Activated B cell treated with CpG ODN at 0.5 μM for 24 hours (primary cell): ENCODE measurements around the gene SUPT20HL1. TPM values are rescaled to one million over a fixed set of nuclear protein-coding genes. Genes with fewer than 3 reads are reported as not detected.

Experiments
- ATAC-seq: fragments of 200-7000 bp; cut with Tn5 transposase; one replicate; pipeline ENCODE4 v1.10.0; 2021; ENCODE audit warnings: low read depth, mild to moderate bottlenecking, moderate library complexity
- CTCF ChIA-PET: fragments of 350-600 bp; sonication (Branson Sonifier 250); formaldehyde crosslinking; loops from one replicate; lab custom pipeline; 2021; ENCODE audit warnings: antibody characterized with exemption; lab: Charles Lee
- POLR2A ChIA-PET: fragments of 350-600 bp; sonication (Branson Sonifier 250); formaldehyde crosslinking; loops from one replicate; lab custom pipeline; 2021; ENCODE audit warnings: antibody characterized with exemption; lab: Charles Lee
- DNase-seq: peaks from one replicate; pipeline ENCODE4 v3.0.0; 2022
- H3K27ac Mint-ChIP-seq: one replicate; pipeline ENCODE4 v1.8.0; 2020; ENCODE audit warnings: mixed read lengths
- H3K27me3 Mint-ChIP-seq: one replicate; pipeline ENCODE4 v1.8.0; 2021; ENCODE audit warnings: mixed read lengths
- H3K36me3 Mint-ChIP-seq: one replicate; pipeline ENCODE4 v1.8.0; 2021; ENCODE audit warnings: low read depth, mixed read lengths
- H3K4me1 Mint-ChIP-seq: one replicate; pipeline ENCODE4 v1.8.0; 2021; ENCODE audit warnings: mixed read lengths
- H3K4me3 Mint-ChIP-seq: one replicate; pipeline ENCODE4 v1.8.0; 2020; ENCODE audit warnings: mild to moderate bottlenecking, mixed read lengths
- H3K9me3 Mint-ChIP-seq: one replicate; pipeline ENCODE4 v1.8.0; 2020; ENCODE audit warnings: mixed read lengths
- intact Hi-C: fragments of 100-400 bp; cut with micrococcal nuclease; formaldehyde crosslinking; loops from one replicate; pipeline ENCODE4 v1.15.1; 2024
- total RNA-seq: library from RNA; stranded (reverse); gene quantifications from 2 replicates; pipeline ENCODE4 v1.2.3, GENCODE V29; 2022
- TF ChIP-seq, protein P1 (sequence below): fragments of 200-600 bp; IDR thresholded peaks from one replicate; pipeline ENCODE4 v1.8.0; 2022; ENCODE audit warnings: antibody characterized with exemption, mild to moderate bottlenecking

Gene SUPT20HL1
- total RNA-seq, 1 donor from 2014 or later, result not detected

DNA sequence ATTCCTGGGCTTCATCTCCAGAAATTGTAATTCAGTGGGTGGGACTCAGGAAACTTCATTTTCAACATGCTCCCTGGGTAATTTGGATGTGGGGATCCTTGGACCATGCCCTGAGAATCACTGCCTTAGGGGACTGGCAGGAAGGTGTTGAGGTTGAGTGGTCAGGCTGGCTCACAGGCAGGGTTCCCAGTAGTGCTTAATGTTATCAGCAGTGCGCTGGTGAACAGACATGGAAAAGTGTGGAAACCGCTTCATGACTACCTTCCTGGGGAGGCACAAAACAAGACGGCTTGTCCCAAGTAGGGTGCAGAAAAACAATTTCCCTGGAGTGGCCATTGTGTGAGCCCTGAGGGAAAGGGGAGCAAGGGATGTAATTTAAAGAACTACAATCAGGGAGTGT lies 31.4 kb downstream of the SUPT20HL1 start:
- TF ChIP-seq, protein P1, sequence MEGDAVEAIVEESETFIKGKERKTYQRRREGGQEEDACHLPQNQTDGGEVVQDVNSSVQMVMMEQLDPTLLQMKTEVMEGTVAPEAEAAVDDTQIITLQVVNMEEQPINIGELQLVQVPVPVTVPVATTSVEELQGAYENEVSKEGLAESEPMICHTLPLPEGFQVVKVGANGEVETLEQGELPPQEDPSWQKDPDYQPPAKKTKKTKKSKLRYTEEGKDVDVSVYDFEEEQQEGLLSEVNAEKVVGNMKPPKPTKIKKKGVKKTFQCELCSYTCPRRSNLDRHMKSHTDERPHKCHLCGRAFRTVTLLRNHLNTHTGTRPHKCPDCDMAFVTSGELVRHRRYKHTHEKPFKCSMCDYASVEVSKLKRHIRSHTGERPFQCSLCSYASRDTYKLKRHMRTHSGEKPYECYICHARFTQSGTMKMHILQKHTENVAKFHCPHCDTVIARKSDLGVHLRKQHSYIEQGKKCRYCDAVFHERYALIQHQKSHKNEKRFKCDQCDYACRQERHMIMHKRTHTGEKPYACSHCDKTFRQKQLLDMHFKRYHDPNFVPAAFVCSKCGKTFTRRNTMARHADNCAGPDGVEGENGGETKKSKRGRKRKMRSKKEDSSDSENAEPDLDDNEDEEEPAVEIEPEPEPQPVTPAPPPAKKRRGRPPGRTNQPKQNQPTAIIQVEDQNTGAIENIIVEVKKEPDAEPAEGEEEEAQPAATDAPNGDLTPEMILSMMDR, result no peak
- CTCF ChIA-PET, result no interaction called here
- H3K4me3 Mint-ChIP-seq, result no peak overlapping the region
- no peaks in the 10 kb centered on the region for H3K4me1 Mint-ChIP-seq
- H3K27ac Mint-ChIP-seq, result no peak overlapping the region
- DNase-seq (no peak), ATAC-seq (no peak)
- no peaks in the 10 kb centered on the region for H3K9me3 Mint-ChIP-seq
- POLR2A ChIA-PET, result no interaction called here
- intact Hi-C loops, result loop anchor here (10.0 kb wide), 1 partner anchor 753 kb away; no protein-coding TSS in a partner anchor
- peaks cover 7% of the 10 kb centered on the region for H3K27me3 Mint-ChIP-seq
- H3K36me3 Mint-ChIP-seq, result no peaks in the 10 kb centered on the region

DNA sequence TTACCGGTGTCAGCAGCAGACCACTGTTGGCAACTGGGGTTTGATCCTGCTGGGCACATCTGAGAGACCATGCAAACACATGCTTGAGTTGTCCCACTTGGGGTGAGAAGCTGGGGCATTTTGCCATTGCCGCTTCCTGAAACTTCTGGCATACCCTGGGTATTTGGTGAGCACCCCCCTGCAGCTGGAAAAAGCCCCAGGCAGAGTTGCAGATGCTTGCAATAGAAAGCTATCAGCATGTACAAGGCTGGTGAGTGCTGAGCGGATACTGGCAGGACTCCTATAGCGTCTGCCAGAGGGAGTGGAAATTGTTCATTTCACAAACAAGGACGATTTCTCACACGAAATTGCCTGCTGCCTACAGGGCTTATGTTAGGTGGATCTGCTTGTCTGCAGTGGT lies 32.3 kb downstream of the SUPT20HL1 start:
- Mint-ChIP-seq H3K36me3 (no peaks in the 10 kb centered on the region), H3K27me3 (peaks cover 7% of the 10 kb centered on the region), H3K4me3 (no peak overlapping the region), H3K4me1 (no peaks in the 10 kb centered on the region), H3K27ac (no peak overlapping the region), H3K9me3 (no peaks in the 10 kb centered on the region)
- intact Hi-C loops, result loop anchor here (10.0 kb wide), 1 partner anchor 752 kb away; no protein-coding TSS in a partner anchor
- DNase-seq (no peak), ATAC-seq (no peak)
- CTCF ChIA-PET, result interaction anchor here (8.7 kb wide), 1 partner anchor 106 kb away, joined by 172 read pairs; no protein-coding TSS in a partner anchor
- TF ChIP-seq, protein P1, result no peak
- POLR2A ChIA-PET, result no interaction called here

GRCh38 chrX:24395775-24396174 lies 35.3 kb downstream of the SUPT20HL1 start:
- no peaks in the 10 kb centered on the region for H3K36me3 Mint-ChIP-seq
- ChIA-PET POLR2A (interaction anchor here (1.0 kb wide), 1 partner anchor 84 kb away, joined by 3 read pairs; no protein-coding TSS in a partner anchor), CTCF (interaction anchor here (0.6 to 8.7 kb wide), 9 partner anchors 27 to 748 kb away, joined by 3 to 172 read pairs (median 4); no protein-coding TSS in a partner anchor)
- peaks cover 5% of the 10 kb centered on the region for H3K27me3 Mint-ChIP-seq
- intact Hi-C loops, result loop anchor here (1.0 to 10.0 kb wide), 3 partner anchors 104 to 749 kb away; no protein-coding TSS in a partner anchor
- ATAC-seq, result peak; percentile 70
- TF ChIP-seq, protein P1, result peak; percentile 49
- H3K4me1 Mint-ChIP-seq, result no peaks in the 10 kb centered on the region
- H3K9me3 Mint-ChIP-seq, result no peaks in the 10 kb centered on the region
- H3K27ac Mint-ChIP-seq, result no peak overlapping the region
- no peak for DNase-seq
- no peak overlapping the region for H3K4me3 Mint-ChIP-seq

DNA sequence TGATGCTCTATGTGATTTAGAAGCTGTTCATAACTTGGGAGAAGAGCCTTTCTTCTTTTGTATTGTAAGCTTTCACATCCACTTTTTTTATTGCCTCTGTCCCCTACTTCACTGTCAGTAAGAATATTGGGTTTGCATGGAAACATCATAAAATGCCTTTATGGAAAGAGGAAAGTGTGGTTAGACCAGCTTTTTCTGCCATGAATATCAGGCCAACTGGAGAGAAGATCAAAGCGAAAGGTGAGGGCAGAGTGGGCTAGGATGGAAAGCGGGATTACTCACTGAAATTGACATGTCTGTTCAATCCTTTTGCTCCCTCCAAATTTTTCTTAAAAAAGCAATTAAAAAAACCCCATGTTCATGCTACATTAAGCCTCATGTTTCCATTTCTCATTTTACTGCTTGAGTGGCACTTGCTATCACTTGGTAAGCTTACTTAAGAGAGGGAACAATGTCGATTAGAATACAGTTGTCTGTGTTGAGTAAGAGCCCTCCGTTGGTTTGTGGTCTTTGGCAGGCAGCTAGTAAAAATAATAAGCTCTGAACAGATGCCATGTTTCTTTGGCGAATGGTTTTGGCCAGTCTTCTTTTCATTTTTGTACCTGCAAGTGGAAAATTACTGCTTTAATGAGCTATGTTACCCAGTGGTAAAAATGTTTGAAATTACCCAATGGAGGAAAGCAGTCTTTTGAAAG lies 35.9 kb downstream of the SUPT20HL1 start:
- H3K9me3 Mint-ChIP-seq, result no peaks in the 10 kb centered on the region

More for the DNA sequence above, 35.9 kb downstream of the SUPT20HL1 start:
- intact Hi-C loops, result loop anchor here (1.0 to 10.0 kb wide), 2 partner anchors 103 to 748 kb away; no protein-coding TSS in a partner anchor
- peaks cover 3% of the 10 kb centered on the region for H3K27me3 Mint-ChIP-seq
- no peak overlapping the region for H3K27ac Mint-ChIP-seq
- DNase-seq, result no peak
- no peaks in the 10 kb centered on the region for H3K4me1 Mint-ChIP-seq
- CTCF ChIA-PET, result interaction anchor here (0.6 to 8.7 kb wide), 10 partner anchors 26 to 748 kb away, joined by 3 to 172 read pairs (median 4); no protein-coding TSS in a partner anchor
- POLR2A ChIA-PET, result interaction anchor here (1.0 kb wide), 1 partner anchor 84 kb away, joined by 3 read pairs; no protein-coding TSS in a partner anchor
- TF ChIP-seq, protein P1, result no peak
- no peak overlapping the region for H3K4me3 Mint-ChIP-seq
- no peak for ATAC-seq
- H3K36me3 Mint-ChIP-seq, result no peaks in the 10 kb centered on the region
